H1 (cell line): ENCODE results near the gene EPB42.

Experiments used
- POLR2A ChIP-seq, 2 experiments: IDR thresholded peaks; 1 replicate in 1 of 2; 2 replicates in 1 of 2; pipeline ENCODE4 v1.6.1; 2011; ENCODE audit warnings: low read depth in 2 of 2, low read length in 2 of 2, mild to moderate bottlenecking in 2 of 2; ENCODE audit errors: control extremely low read depth in 1 of 2
- POLR2AphosphoS5 ChIP-seq: IDR thresholded peaks from 2 replicates; pipeline ENCODE4 v1.6.1; 2011; ENCODE audit warnings: low read depth, low read length

- TF ChIP-seq POLR2AphosphoS5, result no peak
- no peak for TF ChIP-seq POLR2A (IDR thresholded peaks at IDR 0.05; ENCODE audit: control extremely low read depth in 1 of 2, low read depth in 2 of 2, low read length in 2 of 2)
Measured at GRCh38 chr15:43214169-43214568, 6.6 kb downstream of the EPB42 start.
